Measurements from ENCODE around the gene SPNS2.

- no peak for TF ChIP-seq YY1 (IDR thresholded peaks at IDR 0.05; ENCODE audit: low read depth)
- no peak for TF ChIP-seq EGR1 (IDR thresholded peaks at IDR 0.05)
- no peak for TF ChIP-seq TAF1 (IDR thresholded peaks at IDR 0.05; ENCODE audit: low read depth)
- TF ChIP-seq MAX (IDR thresholded peaks at IDR 0.05) = no peak
- no peak for TF ChIP-seq NFIC (IDR thresholded peaks at IDR 0.05)
- no peak for TF ChIP-seq REST (IDR thresholded peaks at IDR 0.05; ENCODE audit: low read depth)
- TF ChIP-seq EP300 (IDR thresholded peaks at IDR 0.05; ENCODE audit: borderline replicate concordance) = no peak
- TF ChIP-seq RAD21 (IDR thresholded peaks at IDR 0.05; ENCODE audit: low read depth) = no peak
These were observed 86.4 kb downstream of the SPNS2 start for GRCh38 chr17:4584917-4585637.
